PC-3 (cell line): ENCODE data around the gene SPHK2.

Experiments used
- EZH2 ChIP-seq: fragments of 300-600 bp; sonication (generic); IDR thresholded peaks from one replicate; pipeline ENCODE4 v1.6.1; 2017; ENCODE audit warnings: antibody characterized with exemption, mild to moderate bottlenecking, low read length; ENCODE audit not compliant: unreplicated experiment
- EZH2phosphoT487 ChIP-seq: fragments of 300-600 bp; sonication (generic); IDR thresholded peaks from 2 replicates; pipeline ENCODE4 v1.6.1; 2018; ENCODE audit warnings: mild to moderate bottlenecking, antibody characterized with exemption, low read length, borderline replicate concordance
- TF ChIP-seq, protein P1 (sequence below): fragments of 300-600 bp; sonication (generic); conservative IDR thresholded peaks from 2 replicates; pipeline ENCODE4 v1.5.1; 2017; ENCODE audit warnings: antibody characterized with exemption, low read depth, mild to moderate bottlenecking, low read length

DNA sequence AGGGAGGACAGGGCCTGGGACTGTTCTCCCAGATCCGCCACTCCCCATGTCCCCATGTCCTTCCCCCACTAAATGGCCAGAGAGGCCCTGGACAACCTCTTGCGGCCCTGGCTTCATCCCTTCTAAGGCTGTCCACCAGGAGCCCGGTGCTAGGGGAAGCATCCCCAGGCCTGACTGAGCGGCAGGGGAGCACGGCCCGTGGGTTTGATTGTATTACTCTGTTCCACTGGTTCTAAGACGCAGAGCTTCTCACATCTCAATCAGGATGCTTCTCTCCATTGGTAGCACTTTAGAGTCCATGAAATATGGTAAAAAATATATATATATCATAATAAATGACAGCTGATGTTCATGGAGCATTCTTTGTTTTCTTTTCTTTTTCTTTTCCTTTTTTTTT, 11.9 kb upstream of the SPHK2 start:
- TF ChIP-seq EZH2phosphoT487, result no peak
- TF ChIP-seq, protein P1, sequence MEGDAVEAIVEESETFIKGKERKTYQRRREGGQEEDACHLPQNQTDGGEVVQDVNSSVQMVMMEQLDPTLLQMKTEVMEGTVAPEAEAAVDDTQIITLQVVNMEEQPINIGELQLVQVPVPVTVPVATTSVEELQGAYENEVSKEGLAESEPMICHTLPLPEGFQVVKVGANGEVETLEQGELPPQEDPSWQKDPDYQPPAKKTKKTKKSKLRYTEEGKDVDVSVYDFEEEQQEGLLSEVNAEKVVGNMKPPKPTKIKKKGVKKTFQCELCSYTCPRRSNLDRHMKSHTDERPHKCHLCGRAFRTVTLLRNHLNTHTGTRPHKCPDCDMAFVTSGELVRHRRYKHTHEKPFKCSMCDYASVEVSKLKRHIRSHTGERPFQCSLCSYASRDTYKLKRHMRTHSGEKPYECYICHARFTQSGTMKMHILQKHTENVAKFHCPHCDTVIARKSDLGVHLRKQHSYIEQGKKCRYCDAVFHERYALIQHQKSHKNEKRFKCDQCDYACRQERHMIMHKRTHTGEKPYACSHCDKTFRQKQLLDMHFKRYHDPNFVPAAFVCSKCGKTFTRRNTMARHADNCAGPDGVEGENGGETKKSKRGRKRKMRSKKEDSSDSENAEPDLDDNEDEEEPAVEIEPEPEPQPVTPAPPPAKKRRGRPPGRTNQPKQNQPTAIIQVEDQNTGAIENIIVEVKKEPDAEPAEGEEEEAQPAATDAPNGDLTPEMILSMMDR, result no peak
- TF ChIP-seq EZH2, result no peak
